ENCODE measurements around the gene PAFAH1B2.
"Not testable (repeated sequence)": the region's sequence is repeated elsewhere in the genome, so short reads cannot be mapped to it uniquely, and the experiment has no call there.

Gene PAFAH1B2

GRCh38 chr11:117128289-117128688, 15.8 kb upstream of the PAFAH1B2 start:
- no peak for DNase-seq

- DNase-seq = not testable (repeated sequence)
Observed at GRCh38 chr11:117130396-117130795, 13.7 kb upstream of the PAFAH1B2 start.

GRCh38 chr11:117130879-117131278, 13.2 kb upstream of the PAFAH1B2 start:
- no peak for DNase-seq

DNA sequence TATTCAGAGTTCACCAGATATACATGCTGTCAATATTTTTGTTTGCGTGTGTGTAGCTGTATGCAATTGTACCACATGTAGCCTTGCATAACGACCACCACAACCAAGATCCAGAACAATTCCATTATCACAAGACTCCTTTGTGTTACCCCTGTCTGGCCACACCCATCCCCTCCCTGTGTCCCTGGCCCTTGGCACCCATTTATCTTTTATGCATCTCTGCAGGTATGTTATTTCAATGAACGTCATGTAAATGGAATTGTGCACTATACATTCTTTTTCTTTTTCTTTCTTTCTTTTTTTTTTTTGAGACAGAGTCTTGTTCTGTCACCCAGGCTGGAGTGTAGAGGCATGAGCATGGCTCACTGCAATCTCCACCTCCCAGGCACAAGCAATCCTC, 9.7 kb upstream of the PAFAH1B2 start:
- no peak for DNase-seq

GRCh38 chr11:117134979-117135378, 9.1 kb upstream of the PAFAH1B2 start:
- DNase-seq = not testable (repeated sequence)

DNA sequence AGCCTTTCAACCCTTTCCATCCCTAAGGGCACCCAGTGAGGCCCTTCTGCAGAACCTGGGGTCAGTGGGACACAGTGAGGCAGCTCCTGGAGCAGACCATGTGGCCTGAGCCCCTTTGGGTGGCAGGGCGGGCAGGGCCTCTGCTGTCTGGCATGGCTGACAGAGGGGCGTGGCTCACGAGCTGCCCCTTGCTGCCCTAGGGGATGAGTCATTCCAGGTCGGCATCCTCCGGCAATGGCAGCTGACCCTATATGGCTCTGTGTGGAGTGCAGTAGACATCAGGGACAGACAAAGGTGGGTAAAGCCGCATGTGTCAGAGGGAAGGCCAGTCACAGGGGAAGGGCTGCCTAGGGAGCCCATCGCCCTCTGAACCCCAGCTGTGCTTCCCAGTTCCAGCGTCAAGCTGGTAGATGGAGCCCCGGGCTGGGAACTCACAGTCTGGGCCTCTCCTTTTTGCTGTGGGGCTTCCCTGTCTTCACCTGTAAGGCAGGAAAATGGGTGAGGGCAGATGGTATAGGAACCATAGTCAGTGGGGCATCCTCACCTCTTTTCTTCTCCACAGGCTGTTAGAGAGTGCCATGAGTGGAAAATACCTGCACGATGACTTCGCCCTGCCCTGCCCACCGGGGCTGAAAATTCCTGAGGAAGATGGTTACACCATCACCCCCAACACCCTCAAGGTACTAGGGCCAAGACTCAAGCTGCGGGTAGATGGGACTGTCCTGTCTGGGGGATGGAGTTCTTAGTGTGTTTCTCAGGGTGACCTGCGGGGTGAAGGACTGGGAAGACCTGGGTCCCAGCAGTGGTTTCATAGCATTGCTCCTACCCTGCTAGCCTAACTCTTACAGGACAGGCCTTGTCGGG, 6.6 kb upstream of the PAFAH1B2 start:
- DNase-seq = not testable (repeated sequence)

GRCh38 chr11:117143390-117143789, 697 bp upstream of the PAFAH1B2 start:
- DNase-seq = peak; percentile 83 to 88

DNA sequence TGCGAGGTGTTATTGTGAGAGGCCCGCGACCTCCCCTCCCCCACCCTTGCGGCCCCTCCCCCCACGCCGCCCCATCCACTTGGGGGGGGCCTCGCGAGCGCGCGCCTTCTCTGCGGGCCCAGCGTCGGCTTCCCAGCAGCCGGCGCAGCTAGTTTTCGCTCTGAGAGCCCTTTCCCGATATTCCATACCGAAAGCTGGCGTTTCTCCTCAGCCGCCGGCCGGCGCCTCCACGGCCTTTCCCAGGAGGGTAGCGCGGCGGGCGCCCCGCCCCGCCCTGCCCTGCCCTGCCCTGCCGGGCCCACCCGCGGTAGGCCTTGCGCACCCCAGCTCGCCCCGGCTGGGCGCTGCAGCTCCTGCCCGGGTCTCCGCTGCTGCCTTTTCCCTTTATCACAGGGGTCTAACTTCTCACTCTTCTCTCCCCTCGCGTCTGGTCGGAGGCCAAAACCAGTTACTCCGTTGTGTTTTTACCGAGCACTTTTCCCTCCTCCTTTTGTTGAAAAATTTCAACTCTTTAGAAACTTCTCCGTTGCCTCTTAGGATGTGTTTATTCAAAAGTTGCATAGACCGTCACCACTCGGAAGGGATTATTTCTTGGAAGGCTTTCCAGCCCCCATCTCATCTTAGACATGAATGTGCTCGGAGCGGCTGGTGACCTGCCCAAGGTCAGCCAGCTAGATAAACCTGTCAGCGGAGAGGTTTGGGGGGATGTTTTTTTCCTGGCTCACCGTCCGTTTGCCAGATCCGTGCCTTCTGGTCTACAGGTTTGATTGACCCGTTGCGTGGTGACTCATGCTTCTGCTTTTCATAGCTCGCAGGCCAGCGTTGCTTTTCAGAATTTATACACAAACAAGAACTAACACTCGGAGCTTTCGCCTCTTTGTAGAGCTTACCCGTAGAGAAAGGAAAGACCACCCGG, 648 bp downstream of the PAFAH1B2 start:
- peak; percentile 73 to 93 for DNase-seq

DNA sequence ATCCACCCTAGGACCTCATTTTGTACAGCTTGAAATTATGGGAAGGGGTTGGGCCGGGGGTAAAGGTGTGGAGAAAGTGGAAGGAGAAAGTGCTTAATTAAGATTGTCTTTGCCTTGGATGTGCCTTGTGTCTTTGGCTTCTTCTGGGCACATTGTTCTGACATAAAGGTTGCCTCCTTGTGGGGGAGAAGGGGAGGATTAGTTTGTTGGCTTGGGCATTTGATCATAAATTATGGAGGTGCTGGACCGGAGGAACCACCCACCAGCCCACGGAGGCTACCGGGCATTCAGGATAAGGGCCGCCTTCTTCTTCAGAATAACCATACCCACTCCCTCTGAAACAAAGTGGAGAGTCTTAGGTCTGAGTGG, 1.3 kb downstream of the PAFAH1B2 start:
- peak; percentile 83 to 84 for DNase-seq

DNA sequence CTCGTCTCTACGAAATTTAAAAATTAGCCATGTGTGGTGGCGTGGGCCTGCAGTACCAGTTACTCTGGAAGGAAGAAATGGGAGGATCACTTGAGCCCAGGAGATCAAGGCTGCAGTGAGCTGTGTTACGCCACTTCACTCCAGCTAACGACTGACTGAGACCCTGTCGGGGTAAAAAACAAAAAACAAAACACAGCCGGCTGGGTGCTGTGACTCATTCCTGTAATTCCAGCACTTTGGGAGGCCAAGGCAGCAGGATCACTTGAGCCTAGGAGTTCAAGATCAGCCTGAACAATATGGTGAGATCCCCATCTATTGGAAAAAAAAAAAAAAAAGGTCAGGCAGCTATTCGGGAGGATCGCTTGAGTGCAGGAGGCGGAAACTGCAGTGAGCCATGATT, 2.4 kb downstream of the PAFAH1B2 start:
- no peak for DNase-seq

- no peak for DNase-seq
Observed at GRCh38 chr11:117152066-117152465, 8.0 kb downstream of the PAFAH1B2 start.

- DNase-seq = no peak
Observed at GRCh38 chr11:117154468-117154867, 10.4 kb downstream of the PAFAH1B2 start.

- DNase-seq = no peak
Observed at GRCh38 chr11:117157507-117157906, 13.4 kb downstream of the PAFAH1B2 start.

DNA sequence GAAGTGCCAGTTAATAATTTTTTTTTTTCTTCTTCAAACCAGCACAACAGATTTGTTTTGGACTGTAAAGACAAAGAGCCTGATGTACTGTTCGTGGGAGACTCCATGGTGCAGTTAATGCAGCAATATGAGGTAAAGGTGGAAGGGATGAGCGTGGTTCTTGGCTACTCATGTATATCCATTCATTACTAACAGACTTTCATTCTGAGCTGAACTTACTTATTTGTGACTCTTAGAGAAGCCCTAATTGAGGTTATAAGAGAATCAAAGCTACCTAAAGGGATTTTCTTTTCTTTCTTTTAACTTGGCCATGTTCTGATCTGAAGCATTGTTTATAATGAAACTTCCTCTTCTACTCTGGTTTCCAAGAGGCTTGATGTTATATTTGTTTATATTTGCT, 15.8 kb downstream of the PAFAH1B2 start:
- DNase-seq = no peak

DNA sequence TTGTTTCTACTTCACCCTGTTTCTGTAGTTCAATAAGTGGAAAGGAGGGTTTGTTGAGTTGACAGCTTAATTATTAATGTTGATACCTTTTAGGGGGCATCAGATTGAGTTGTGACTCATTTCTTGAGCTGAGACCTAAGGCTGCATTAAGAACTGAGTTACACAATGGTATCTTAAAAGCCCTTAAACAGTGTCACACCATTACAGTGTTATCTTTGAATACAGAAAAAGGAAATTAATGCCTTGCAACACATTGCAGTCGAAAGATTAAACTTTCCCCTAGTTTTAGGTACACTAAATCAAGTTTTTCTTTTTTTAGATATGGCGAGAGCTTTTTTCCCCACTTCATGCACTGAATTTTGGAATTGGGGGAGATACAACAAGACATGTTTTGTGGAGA, 16.7 kb downstream of the PAFAH1B2 start:
- DNase-seq = no peak

GRCh38 chr11:117166491-117166890, 22.4 kb downstream of the PAFAH1B2 start:
- DNase-seq = no peak

DNA sequence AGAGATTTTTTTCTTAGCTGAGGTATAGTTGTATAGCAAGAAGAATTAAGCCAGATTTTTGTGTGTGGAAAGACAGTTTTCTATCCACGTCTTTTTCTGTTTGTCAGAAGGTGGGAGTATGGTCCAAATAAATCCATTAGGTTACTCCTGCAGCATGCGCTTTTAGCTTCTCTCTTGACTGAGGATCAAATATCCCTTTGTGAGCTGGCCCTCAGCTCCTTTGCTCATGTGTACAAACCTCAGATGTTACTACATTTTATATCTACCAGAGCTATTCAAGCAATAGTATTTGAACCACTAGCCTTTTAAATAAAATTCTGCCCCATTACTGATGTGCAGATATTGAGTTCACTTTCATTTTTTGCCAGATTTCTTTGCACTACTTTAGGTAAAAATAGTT, 25.6 kb downstream of the PAFAH1B2 start:
- DNase-seq = no peak

GRCh38 chr11:117170210-117170609, 26.1 kb downstream of the PAFAH1B2 start:
- no peak for DNase-seq

DNA sequence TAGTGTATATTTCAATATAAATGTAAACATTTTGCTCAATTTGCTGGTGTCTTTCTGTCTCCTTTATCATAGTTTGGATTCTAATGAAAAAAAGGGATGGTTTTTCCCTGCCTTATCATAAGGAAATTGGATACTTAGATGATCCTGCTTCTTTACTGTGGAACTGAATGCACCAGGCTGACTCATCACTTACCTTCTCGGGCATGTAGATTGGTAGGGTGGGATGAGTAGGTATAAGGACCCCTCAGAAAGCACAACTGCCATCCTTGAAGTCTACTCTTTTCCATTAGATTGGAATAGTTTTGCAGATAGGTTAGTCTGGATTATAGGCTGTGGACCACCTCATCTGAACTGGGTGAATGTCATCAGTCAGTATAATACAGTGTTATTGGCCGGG, 26.9 kb downstream of the PAFAH1B2 start:
- no peak for DNase-seq

- DNase-seq = no peak
Observed at GRCh38 chr11:117171404-117172061, 27.4 kb downstream of the PAFAH1B2 start.

- DNase-seq = no peak
Observed at GRCh38 chr11:117172724-117173421, 28.8 kb downstream of the PAFAH1B2 start.

DNA sequence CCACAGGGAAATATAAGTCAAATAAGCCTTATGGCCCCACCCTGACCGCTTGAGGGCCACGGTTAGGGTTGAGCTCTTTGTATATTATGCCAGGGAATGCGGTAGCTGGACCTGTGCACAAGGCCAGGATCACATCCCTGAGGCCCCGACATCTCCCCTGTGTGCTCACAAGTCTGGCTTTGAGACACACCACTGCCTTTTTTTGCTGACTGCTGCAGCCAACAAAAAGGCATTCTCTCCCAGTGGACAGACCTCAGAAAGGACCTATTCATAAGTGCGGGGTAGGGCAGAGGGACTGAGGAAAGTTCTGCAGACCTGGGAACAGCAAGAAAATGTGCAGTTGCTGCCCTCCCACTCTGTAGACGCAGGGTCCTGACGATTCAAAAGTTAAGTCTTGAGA, 31.0 kb downstream of the PAFAH1B2 start:
- no peak for DNase-seq

DNA sequence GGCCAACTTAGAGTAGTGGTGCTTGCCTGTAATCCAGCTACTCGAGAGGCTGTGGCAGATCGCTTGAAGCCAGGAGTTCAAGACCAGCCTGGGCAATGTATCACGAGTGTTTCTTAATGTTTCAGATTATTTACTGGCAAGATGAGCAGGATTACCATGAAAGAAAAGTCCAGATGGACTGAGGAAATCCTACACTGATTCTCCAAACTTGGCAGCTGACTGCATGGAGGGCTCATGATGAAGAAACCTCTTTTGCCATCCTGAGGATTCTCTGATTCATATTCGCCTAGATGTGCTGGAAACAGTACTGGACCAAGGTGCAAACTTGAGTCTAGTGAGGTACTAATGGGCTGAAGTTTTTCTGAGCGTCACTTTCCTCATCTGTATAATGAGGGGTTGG, 31.7 kb downstream of the PAFAH1B2 start:
- no peak for DNase-seq

Measured in NCI-H526 (cell line).